Psoas muscle (tissue), 8 donors: ENCODE measurements around the gene ERC2. TPM values are rescaled to one million over a fixed set of nuclear protein-coding genes. Genes with fewer than 3 reads are reported as not detected.

ENCODE experiments used
- ATAC-seq, 4 donors: fragments of 200-7000 bp; cut with Tn5 transposase; one replicate each; pipeline ENCODE4 v1.9.1; 2020; ENCODE audit warnings: moderate library complexity in 3 of 4, mild to moderate bottlenecking in 2 of 4
- DNase-seq, 2 donors: peaks; one replicate each; pipeline ENCODE4 v3.0.0-alpha.2; 2020
- H3K27ac ChIP-seq: fragments of 200-600 bp; one replicate; pipeline ENCODE4 v1.8.0; 2022
- H3K27me3 ChIP-seq, 3 donors: fragments of 200-600 bp in 1 of 3; one replicate each; pipeline versions ENCODE4 v1.6.1 to v1.8.0; 2013 to 2022; ENCODE audit warnings: low read length in 2 of 3, mild to moderate bottlenecking in 2 of 3, moderate library complexity in 1 of 3; ENCODE audit not compliant: insufficient read depth in 3 of 3
- H3K36me3 ChIP-seq, 2 donors: fragments of 200-600 bp in 1 of 2; one replicate each; pipeline versions ENCODE4 v1.6.1 to v1.8.0; 2013 to 2022; ENCODE audit warnings: low read depth in 1 of 2, mild to moderate bottlenecking in 1 of 2, moderate library complexity in 1 of 2; ENCODE audit not compliant: insufficient read depth in 1 of 2
- H3K4me1 ChIP-seq: fragments of 200-600 bp; one replicate; pipeline ENCODE4 v1.8.0; 2022
- H3K4me3 ChIP-seq: fragments of 200-600 bp; one replicate; pipeline ENCODE4 v1.8.0; 2022; ENCODE audit warnings: mild to moderate bottlenecking
- H3K9me3 ChIP-seq: fragments of 200-600 bp; one replicate; pipeline ENCODE4 v1.8.0; 2022
- CTCF ChIP-seq: fragments of 200-600 bp; IDR thresholded peaks from one replicate; pipeline ENCODE4 v1.8.0; 2022; ENCODE audit warnings: antibody characterized with exemption
- WGBS, 3 donors: extraction: QIAGEN DNeasy Blood & Tissue Kit; methylation state at CpG; one replicate each; pipeline versions ENCODE4 v1.1.6 to v1.1.7; 2013; 5-methylcytosine and 5-hydroxymethylcytosine counted together
- intact Hi-C, 2 donors: fragments of 100-400 bp; cut with DNase I; formaldehyde crosslinking; loops; one replicate each; pipeline versions ENCODE4 v1.11.0 to v1.14.2; 2022
- polyA plus RNA-seq, 3 donors: library from polyadenylated mRNA; stranded (reverse); fragments of 200-250 nt; gene quantifications; one replicate each; pipeline ENCODE4 v1.2.3, GENCODE V29; 2013
- total RNA-seq, 4 donors: library from RNA; stranded (reverse); fragmentation: NEBNext Ultra II Directional in 2 of 4; extraction: Animal tissue kit (Norgen Biotek cat#: 25700) in 2 of 4; gene quantifications; one replicate each; pipeline versions ENCODE4 v1.2.1 to v1.2.4, GENCODE V29; 2021 to 2023
- donor health status: healthy with polysubstance abuse.
- donor health status: DM: no; HTN: no; CAD: no; lungs with moderate emphysema.
- donor health status: Bipolar disorder and iron deficiency.
- donor health status: healthy.
- donor health status: DM: yes; HTN: yes; CAD: no.
- donor health status: DM: no; HTN: no; CAD: no.
- donor health status: DM: no; HTN: no; CAD: no.
- donor health status: DM: yes; HTN: yes; CAD: no.

The ERC2 gene
- total and polyA plus RNA-seq, 7 donors: 0.04 to 0.15 TPM; not detected in 5

- no peak for TF ChIP-seq CTCF
- ATAC-seq (no peak), DNase-seq (no peak)
- Histone ChIP-seq H3K36me3 (no peaks in the 10 kb centered on the region), H3K9me3 (no peaks in the 10 kb centered on the region), H3K4me3 (no peak overlapping the region), H3K27me3 (no peaks in the 10 kb centered on the region), H3K27ac (no peak overlapping the region), H3K4me1 (no peaks in the 10 kb centered on the region)
- intact Hi-C loops: no loop called here
- 61 to 65% (median 63%) methylated on average over 5 of the region's 5 CpGs for WGBS, 3 donors
Measured at GRCh38 chr3:55717481-55717880, 750.8 kb downstream of the ERC2 start.

- ATAC-seq (no peak), DNase-seq (no peak)
- intact Hi-C loops: no loop called here
- H3K4me3 ChIP-seq: no peak overlapping the region
- TF ChIP-seq CTCF: no peak
- 84 to 100% (median 97%) methylated on average over 2 of the region's 2 CpGs for WGBS, 3 donors
- no peaks in the 10 kb centered on the region for H3K4me1 ChIP-seq
- H3K27me3 ChIP-seq: no peaks in the 10 kb centered on the region
- H3K27ac ChIP-seq: no peak overlapping the region
- H3K9me3 ChIP-seq: no peaks in the 10 kb centered on the region
- H3K36me3 ChIP-seq: no peaks in the 10 kb centered on the region
Measured at GRCh38 chr3:55716611-55717225, 751.5 kb downstream of the ERC2 start.

GRCh38 chr3:55716044-55716443 lies 752.2 kb downstream of the ERC2 start:
- TF ChIP-seq CTCF: no peak
- intact Hi-C loops: no loop called here
- Histone ChIP-seq H3K27me3 (no peaks in the 10 kb centered on the region), H3K9me3 (no peaks in the 10 kb centered on the region), H3K4me3 (no peak overlapping the region), H3K4me1 (no peaks in the 10 kb centered on the region), H3K27ac (no peak overlapping the region), H3K36me3 (no peaks in the 10 kb centered on the region)
- ATAC-seq: no peak
- DNase-seq: no peak

GRCh38 chr3:55714057-55714456 lies 754.2 kb downstream of the ERC2 start:
- H3K4me3 ChIP-seq: no peak overlapping the region
- TF ChIP-seq CTCF: no peak
- no peaks in the 10 kb centered on the region for H3K4me1 ChIP-seq
- ATAC-seq (no peak), DNase-seq (no peak)
- H3K9me3 ChIP-seq: no peaks in the 10 kb centered on the region
- no peak overlapping the region for H3K27ac ChIP-seq
- intact Hi-C loops: no loop called here
- no peaks in the 10 kb centered on the region for H3K27me3 ChIP-seq
- no peaks in the 10 kb centered on the region for H3K36me3 ChIP-seq

GRCh38 chr3:55711646-55712045 lies 756.6 kb downstream of the ERC2 start:
- Histone ChIP-seq H3K27me3 (no peaks in the 10 kb centered on the region), H3K9me3 (no peaks in the 10 kb centered on the region), H3K36me3 (no peaks in the 10 kb centered on the region), H3K4me1 (no peaks in the 10 kb centered on the region), H3K27ac (no peak overlapping the region), H3K4me3 (no peak overlapping the region)
- 89 to 91% (median 90%) methylated on average over 1 of the region's 1 CpG for WGBS, 3 donors
- TF ChIP-seq CTCF: no peak
- no peak for DNase-seq
- ATAC-seq: no peak
- intact Hi-C loops: no loop called here
